ENCODE measurements around the gene PLPP4.

Gene PLPP4

DNA sequence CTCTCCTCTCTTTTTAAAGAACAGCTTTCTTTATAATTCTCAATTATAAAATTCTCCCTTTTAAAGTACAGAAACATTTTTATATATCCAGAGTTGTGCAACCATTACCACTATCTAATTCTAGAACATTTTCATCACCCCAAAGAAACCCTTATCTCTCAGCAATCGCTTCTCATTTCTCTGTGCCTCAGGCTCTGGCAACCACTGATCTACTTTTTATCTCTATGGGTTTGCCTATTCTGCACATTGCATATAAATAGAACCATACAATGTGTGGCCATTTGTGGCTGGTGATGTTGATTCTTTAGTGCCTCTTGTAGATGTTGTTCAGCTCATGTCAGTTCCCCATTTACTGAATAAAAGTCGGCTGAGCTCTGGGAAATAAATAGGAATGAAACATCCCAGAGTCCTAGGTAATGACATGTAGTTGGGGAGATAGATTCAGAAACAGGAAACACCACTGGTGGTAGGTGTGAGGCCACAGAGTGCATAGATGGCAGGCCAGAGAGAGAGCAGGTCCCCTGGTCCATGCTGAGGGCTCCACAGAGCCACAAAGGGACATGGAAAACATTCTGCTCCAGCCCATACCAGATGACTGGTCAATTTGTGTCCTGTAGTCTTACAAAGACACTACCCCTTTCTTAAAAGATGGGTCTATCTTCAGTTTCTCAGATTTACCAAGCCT lies 126.5 kb downstream of the PLPP4 start:
- TF ChIP-seq, protein P1, sequence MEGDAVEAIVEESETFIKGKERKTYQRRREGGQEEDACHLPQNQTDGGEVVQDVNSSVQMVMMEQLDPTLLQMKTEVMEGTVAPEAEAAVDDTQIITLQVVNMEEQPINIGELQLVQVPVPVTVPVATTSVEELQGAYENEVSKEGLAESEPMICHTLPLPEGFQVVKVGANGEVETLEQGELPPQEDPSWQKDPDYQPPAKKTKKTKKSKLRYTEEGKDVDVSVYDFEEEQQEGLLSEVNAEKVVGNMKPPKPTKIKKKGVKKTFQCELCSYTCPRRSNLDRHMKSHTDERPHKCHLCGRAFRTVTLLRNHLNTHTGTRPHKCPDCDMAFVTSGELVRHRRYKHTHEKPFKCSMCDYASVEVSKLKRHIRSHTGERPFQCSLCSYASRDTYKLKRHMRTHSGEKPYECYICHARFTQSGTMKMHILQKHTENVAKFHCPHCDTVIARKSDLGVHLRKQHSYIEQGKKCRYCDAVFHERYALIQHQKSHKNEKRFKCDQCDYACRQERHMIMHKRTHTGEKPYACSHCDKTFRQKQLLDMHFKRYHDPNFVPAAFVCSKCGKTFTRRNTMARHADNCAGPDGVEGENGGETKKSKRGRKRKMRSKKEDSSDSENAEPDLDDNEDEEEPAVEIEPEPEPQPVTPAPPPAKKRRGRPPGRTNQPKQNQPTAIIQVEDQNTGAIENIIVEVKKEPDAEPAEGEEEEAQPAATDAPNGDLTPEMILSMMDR (IDR thresholded peaks at IDR 0.05; ENCODE audit: control insufficient read depth, extremely low read depth, insufficient read depth): no peak
- DNase-seq (ENCODE audit: low read depth): no peak
- H3K4me3 ChIP-seq (ENCODE audit: low read depth, low read length): no peak overlapping the region

DNA sequence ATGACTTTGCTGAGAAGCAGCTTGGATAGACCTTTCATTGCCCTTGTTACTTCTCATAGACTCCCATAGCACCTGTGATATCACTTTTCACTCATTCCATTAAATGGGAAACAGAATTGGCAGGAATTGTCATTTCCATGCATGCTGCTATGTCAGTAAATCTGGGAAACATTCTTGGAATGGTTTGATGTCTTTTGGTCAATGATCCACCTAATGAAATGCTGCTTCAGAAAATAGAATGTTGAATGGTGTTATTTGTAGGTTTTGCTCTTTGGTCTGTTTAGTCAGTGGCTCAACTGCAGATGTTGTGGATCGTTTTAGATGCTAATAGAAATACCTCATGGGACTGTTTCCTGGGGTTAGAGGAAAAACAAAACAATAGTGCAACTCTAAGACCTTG lies 127.8 kb downstream of the PLPP4 start:
- no peak for DNase-seq (ENCODE audit: low read depth)
- H3K4me3 ChIP-seq (ENCODE audit: low read depth, low read length): no peak overlapping the region
- TF ChIP-seq, protein P1 (IDR thresholded peaks at IDR 0.05; ENCODE audit: control insufficient read depth, extremely low read depth, insufficient read depth): no peak

DNA sequence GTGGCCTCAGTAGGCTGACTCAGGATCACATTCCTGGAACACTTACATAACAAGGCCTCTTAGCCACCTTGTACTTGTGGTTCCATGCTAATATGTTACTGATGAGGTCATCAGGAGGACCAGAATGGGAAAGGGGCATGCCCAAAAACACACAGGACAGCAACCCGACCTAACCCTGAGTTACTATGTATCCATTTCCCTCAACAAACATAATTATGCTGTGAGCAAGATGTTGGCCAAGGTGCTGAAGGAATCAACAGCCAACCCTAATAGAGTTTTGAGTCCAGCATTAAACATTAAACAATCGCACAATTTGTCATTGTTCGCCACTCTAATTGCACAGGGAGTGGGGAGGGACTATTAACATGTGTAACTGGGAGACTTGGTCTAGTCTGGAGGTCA lies 129.4 kb downstream of the PLPP4 start:
- TF ChIP-seq, protein P1 (IDR thresholded peaks at IDR 0.05; ENCODE audit: control insufficient read depth, extremely low read depth, insufficient read depth): no peak
- no peak overlapping the region for H3K4me3 ChIP-seq (ENCODE audit: low read depth, low read length)
- DNase-seq (ENCODE audit: low read depth): no peak

DNA sequence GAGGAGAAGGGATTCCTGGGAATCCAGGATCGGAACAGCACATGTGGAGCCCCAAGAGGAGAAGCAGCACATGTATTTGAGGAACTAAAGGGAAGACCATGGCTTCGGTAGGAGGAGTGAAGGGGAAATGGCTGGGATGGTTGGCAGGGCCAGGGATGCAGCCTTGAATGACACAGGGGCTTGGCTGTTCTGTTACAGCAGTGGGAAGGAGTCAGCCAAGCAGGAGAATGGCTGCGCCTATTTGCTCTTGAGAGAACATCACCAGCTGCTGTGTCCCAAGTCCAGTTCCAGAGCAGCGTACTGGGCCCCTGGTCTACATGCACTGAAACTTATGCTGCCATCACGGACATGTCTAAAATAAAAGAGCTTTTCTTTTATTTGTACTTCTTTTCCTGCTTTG lies 130.0 kb downstream of the PLPP4 start:
- TF ChIP-seq, protein P1 (IDR thresholded peaks at IDR 0.05; ENCODE audit: control insufficient read depth, extremely low read depth, insufficient read depth): no peak
- no peak for DNase-seq (ENCODE audit: low read depth)
- no peak overlapping the region for H3K4me3 ChIP-seq (ENCODE audit: low read depth, low read length)

DNA sequence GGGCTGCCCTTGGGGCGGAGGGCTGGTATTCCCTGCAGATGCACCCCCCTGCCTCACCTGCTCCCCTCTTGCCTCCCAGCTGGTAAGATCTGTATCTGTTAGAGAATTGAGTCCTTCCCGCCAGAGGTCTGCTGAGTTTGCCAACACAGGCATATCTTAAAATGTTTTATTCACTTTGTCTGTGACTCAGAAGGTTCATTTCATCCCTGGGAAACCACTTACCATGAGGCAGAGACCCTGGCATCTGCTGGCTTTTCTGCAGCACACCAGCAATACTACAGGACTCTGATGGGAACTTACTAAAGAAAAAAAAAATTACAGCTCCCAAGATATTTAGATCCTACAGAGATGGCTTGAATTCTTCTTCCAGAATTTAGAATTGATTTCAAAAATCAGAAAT lies 131.3 kb downstream of the PLPP4 start:
- no peak for DNase-seq (ENCODE audit: low read depth)
- no peak overlapping the region for H3K4me3 ChIP-seq (ENCODE audit: low read depth, low read length)
- TF ChIP-seq, protein P1 (IDR thresholded peaks at IDR 0.05; ENCODE audit: control insufficient read depth, extremely low read depth, insufficient read depth): no peak

DNA sequence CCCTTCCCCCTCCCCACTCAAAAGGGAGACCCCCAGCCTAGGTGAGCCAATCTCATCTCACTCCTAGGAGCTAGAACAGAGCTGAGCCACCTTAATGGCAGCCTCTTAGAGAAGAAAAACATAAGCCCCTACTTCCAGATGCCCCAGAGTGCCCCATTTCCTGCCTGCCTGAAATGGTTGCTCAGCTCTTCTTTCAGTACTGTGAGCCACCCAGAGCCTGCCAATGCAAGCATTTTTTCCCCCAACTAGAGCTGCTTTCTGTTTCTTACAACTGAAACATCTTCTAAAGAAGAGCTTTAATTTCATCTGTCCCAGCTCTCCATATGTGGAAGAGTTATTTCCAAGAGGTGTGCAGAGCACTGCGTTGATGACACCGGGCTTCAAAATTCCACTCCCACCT lies 136.7 kb downstream of the PLPP4 start:
- DNase-seq (ENCODE audit: low read depth): no peak
- TF ChIP-seq, protein P1 (IDR thresholded peaks at IDR 0.05; ENCODE audit: control insufficient read depth, extremely low read depth, insufficient read depth): no peak
- no peak overlapping the region for H3K4me3 ChIP-seq (ENCODE audit: low read depth, low read length)

DNA sequence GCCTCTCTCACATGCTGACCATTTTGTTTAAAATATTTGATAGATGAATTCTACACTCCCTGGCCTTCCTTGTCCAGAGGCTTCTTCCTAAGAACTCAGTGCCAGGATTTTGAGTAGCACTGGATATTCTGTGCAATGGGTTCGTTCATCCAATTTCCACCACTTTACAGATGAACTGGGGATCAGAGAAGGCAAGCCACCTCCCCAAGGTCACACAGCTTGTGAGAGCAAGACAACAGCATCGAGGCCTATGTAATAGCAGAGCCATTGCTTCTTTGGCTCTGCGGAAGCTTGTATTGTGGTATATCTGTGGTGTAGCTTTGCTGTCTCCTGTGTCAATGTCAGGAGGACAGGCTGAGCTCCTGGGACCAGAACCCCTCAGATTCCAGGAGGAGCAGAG lies 140.9 kb downstream of the PLPP4 start:
- DNase-seq (ENCODE audit: low read depth): no peak
- TF ChIP-seq, protein P1 (IDR thresholded peaks at IDR 0.05; ENCODE audit: control insufficient read depth, extremely low read depth, insufficient read depth): no peak

More for the DNA sequence above, 140.9 kb downstream of the PLPP4 start:
- H3K4me3 ChIP-seq (ENCODE audit: low read depth, low read length): no peak overlapping the region

All from LNCaP clone FGC (cell line).